GM12892 (cell line): ENCODE results near the gene TEAD1.

Source experiments
- POLR2A ChIP-seq: IDR thresholded peaks from 2 replicates; pipeline ENCODE4 v1.6.1; 2011; ENCODE audit warnings: low read depth, low read length, control low read depth
- POLR2AphosphoS5 ChIP-seq: IDR thresholded peaks from 2 replicates; pipeline ENCODE4 v1.6.1; 2011; ENCODE audit warnings: low read depth, low read length, control low read depth

DNA sequence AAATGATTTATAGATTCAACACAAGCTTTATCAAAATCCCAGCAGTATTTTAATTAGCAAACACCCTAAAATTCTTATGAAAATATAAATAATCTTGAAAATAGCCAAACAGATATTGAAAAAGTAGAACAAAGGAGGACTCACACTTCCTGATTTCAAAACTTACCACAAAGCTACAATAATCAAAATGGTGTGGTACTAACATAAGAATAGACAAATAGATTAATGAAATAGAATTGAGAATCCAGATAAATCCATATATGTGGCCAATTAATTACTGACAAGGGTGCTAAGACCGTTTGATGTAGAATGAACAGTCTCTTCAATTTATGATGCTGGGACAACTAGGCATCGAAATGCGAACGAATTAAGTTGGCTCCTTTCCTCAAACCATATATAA, 49.6 kb upstream of the TEAD1 start:
- TF ChIP-seq POLR2AphosphoS5, result no peak
- TF ChIP-seq POLR2A, result no peak
